ENCODE data around the gene CDK15.
"Not testable (repeated sequence)": the region's sequence is repeated elsewhere in the genome, so short reads cannot be mapped to it uniquely, and the experiment has no call there.

The CDK15 gene

GRCh38 chr2:201828220-201828619 is 21.9 kb downstream of the CDK15 start:
- TF ChIP-seq POLR2A (IDR thresholded peaks at IDR 0.05; ENCODE audit: low read depth, low read length): no peak
- DNase-seq (ENCODE audit: insufficient read length, low spot score) (no peak), FAIRE-seq (no peak)

- TF ChIP-seq POLR2A (IDR thresholded peaks at IDR 0.05; ENCODE audit: low read depth, low read length): no peak
These were observed 24.3 kb downstream of the CDK15 start for GRCh38 chr2:201830666-201831065.

GRCh38 chr2:201831469-201831868 is 25.1 kb downstream of the CDK15 start:
- no peak for DNase-seq (ENCODE audit: insufficient read length, low spot score)
- TF ChIP-seq POLR2A (IDR thresholded peaks at IDR 0.05; ENCODE audit: low read depth, low read length): no peak
- no peak for FAIRE-seq

More at GRCh38 chr2:201830666-201831065, 24.3 kb downstream of the CDK15 start:
- DNase-seq (ENCODE audit: insufficient read length, low spot score): no peak
- FAIRE-seq: no peak

DNA sequence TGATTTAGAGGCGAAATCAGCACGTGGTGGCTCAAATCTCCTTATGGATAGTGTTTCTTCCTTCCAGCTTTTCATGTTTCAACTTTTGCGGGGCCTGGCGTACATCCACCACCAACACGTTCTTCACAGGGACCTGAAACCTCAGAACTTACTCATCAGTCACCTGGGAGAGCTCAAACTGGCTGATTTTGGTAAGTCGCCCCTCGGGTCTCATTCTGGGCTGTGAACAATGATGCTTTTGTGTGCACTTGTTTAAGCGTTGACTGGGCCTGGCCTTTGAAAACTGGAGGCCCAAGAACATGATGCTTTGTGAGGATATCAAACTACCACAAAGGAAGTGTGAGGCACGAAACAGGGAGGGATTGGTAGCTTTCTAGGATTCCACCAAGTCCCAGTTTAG is 27.4 kb downstream of the CDK15 start:
- DNase-seq (ENCODE audit: insufficient read length, low spot score) (no peak), FAIRE-seq (no peak)
- no peak for TF ChIP-seq POLR2A (IDR thresholded peaks at IDR 0.05; ENCODE audit: low read depth, low read length)

GRCh38 chr2:201835066-201835465 is 28.7 kb downstream of the CDK15 start:
- TF ChIP-seq POLR2A (IDR thresholded peaks at IDR 0.05; ENCODE audit: low read depth, low read length): no peak
- FAIRE-seq (no peak), DNase-seq (ENCODE audit: insufficient read length, low spot score) (no peak)

GRCh38 chr2:201837391-201837790 is 31.1 kb downstream of the CDK15 start:
- FAIRE-seq (no peak), DNase-seq (ENCODE audit: insufficient read length, low spot score) (no peak)
- no peak for TF ChIP-seq POLR2A (IDR thresholded peaks at IDR 0.05; ENCODE audit: low read depth, low read length)

- FAIRE-seq: no peak
- no peak for TF ChIP-seq POLR2A (IDR thresholded peaks at IDR 0.05; ENCODE audit: low read depth, low read length)
- DNase-seq (ENCODE audit: insufficient read length, low spot score): no peak
These were observed 31.6 kb downstream of the CDK15 start for GRCh38 chr2:201837824-201838431.

GRCh38 chr2:201839727-201840126 is 33.4 kb downstream of the CDK15 start:
- no peak for TF ChIP-seq POLR2A (IDR thresholded peaks at IDR 0.05; ENCODE audit: low read depth, low read length)
- DNase-seq (ENCODE audit: insufficient read length, low spot score): no peak
- no peak for FAIRE-seq

DNA sequence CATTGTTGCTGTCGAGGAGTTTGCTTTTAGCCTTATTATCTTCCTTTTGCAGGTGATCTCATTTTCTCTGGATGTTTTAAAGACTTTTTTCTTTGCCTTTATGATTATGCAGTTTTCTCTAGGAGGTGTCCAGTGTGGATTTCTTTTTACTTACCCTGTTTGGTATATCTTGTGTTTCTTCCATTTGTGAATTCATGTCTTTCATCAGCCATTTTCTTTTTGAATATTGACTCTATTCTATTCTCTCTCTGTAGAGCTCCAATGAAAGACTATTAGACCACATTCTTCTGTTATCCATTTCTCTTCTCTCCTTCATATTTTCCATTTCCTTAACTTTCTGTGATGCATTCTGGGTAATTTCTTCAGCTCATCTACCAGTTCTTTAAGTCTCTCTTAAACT is 34.4 kb downstream of the CDK15 start:
- no peak for DNase-seq (ENCODE audit: insufficient read length, low spot score)
- no peak for TF ChIP-seq POLR2A (IDR thresholded peaks at IDR 0.05; ENCODE audit: low read depth, low read length)
- FAIRE-seq: no peak

GRCh38 chr2:201842131-201842860 is 36.0 kb downstream of the CDK15 start:
- FAIRE-seq: no peak
- DNase-seq (ENCODE audit: insufficient read length, low spot score): no peak
- TF ChIP-seq POLR2A (IDR thresholded peaks at IDR 0.05; ENCODE audit: low read depth, low read length): no peak

DNA sequence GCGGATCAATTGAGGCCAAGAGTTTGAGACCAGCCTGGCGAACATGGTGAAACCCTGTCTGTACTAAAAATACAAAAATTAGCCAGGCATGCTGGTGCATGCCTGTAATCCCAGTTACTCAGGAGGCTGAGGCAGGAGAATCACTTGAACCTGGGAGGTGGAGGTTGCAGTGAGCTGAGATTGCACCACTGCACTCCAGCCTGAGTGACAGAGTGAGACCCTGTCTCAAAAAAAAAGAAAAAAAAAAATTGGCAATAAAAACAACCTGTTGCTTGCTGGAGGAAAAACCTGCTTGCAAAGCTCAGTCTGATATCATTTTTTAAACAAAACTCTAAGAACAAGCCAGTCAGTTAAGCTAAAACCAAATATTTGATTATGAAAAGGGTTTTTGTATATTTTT is 38.6 kb downstream of the CDK15 start:
- DNase-seq (ENCODE audit: insufficient read length, low spot score); FAIRE-seq: not testable (repeated sequence)

DNA sequence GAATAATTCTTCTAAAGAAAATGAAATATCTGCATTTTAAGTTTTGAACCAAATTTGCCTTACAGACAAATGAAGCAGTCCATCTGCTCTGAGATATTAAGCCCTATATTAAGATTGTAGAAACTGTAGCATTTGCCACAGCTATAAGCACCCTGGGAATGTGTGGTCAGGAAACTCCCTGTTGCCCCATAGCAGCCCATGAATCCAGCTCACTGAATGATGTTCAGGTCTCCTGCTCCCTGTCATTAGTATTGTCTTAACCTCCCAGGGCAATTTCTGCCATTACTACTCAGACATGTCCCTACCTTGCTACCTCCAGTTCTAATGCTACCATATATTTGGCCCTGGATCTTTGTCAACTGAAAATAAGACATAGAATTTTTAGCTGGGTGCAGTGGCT is 41.1 kb downstream of the CDK15 start:
- DNase-seq (ENCODE audit: insufficient read length, low spot score) (no peak), FAIRE-seq (no peak)
- TF ChIP-seq POLR2A (IDR thresholded peaks at IDR 0.05; ENCODE audit: low read depth, low read length): no peak

DNA sequence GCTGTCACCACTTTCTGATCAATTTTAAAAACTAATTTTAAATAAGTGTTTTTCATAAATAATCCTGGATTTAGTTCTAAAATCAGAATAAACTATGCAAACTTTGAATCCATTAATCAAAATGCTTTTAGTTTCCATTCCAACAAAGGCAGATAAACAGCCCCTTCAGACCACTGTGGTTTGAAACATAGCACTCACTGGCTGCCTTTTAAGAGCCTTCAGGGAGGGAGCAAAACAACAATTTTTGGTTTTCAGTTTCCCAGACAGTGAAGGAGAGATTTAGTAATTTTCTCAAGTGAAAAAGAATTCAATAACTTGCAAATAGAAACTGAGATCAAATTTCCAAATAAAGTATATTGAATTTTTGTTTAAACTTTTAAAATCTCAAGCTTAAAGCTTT is 46.1 kb downstream of the CDK15 start:
- FAIRE-seq (no peak), DNase-seq (ENCODE audit: insufficient read length, low spot score) (no peak)

DNA sequence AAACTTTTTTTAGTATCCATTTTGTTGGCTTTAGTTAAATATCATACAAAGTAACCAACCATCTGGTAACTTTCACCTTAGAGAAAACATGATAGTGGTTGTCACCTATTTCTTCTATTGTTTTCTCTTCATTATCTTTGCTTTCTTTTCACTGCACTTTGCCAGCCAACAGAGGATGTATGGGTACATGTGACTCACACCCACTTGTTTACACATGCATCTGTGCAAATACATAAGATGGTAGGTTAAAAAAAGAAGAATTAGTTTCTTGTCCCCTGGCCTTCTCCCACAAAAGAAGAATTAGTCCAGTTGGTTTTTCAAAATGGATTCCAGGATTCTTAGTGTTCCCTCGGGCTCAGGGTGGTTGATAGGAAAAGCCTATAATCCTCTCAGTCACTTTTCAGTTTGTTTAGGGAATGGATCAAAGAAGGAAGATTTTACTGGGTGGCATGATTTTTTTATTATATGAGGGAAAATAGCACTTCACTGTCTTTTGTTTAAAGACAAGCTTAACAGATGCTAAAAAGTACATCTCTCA is 46.6 kb downstream of the CDK15 start:
- FAIRE-seq (no peak), DNase-seq (ENCODE audit: insufficient read length, low spot score) (no peak)
- no peak for TF ChIP-seq POLR2A (IDR thresholded peaks at IDR 0.05; ENCODE audit: low read depth, low read length)

More for the DNA sequence above, 46.1 kb downstream of the CDK15 start:
- TF ChIP-seq POLR2A (IDR thresholded peaks at IDR 0.05; ENCODE audit: low read depth, low read length): no peak

DNA sequence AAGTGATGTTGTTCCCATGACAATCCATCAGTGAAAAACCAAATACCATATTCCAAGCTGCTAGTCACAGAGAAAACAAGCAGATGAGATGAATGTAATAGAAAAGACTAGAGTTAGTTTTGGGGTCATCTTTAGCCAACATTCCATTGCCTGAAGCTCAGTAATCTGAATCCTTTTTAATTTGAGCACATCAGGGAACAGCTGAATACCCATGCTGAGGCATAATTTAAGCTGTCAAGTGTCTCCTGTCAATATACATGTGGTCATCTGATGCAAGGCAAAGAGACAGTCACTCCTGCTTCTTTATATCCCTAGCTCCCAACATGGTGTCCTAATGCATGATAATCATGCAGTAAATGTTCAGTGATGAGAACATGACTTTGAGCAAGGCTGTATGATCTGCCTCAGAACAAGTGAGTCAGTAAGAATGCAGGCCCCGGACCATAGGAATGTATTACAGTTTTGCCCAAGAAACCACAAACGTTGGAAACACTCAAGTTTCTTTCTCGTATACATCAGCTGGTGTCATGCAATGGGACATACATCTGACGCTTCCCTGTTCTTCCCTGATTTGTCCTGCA is 48.0 kb downstream of the CDK15 start:
- FAIRE-seq (peak; percentile 97), DNase-seq (ENCODE audit: insufficient read length, low spot score) (peak; percentile 46)
- no peak for TF ChIP-seq POLR2A (IDR thresholded peaks at IDR 0.05; ENCODE audit: low read depth, low read length)

All from H54 (cell line).